ENCODE results near the gene ARMC6.

Gene ARMC6

DNA sequence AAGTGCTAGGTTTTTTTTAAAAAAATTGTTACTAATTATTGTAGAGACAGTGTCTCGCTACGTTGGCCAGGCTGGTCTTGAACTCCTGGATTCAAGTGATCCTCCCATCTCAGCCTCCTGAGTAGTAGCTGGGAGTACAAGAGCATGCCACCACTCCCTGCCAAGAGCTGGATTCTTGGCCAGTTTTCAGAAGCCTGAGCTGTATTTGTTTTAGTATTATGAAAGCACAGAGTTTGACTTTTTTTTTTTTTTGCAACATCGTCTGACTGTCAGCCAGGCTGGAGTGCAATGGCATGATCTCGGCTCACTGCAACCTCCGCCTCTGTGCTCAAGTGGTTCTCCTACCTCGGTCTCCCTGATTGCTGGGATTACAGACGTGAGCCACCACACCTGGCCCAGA, 7.0 kb downstream of the ARMC6 start:
- Histone ChIP-seq H3K27me3 (ENCODE audit: low read length) (no peaks in the 10 kb centered on the region), H3K79me2 (ENCODE audit: insufficient read depth, low read length) (peaks cover 73% of the 10 kb centered on the region), H3K27ac (ENCODE audit: low read depth, low read length) (0 out of 2 replicates have a peak overlapping the region, but pooled peaks have one; percentile 33), H3K9me2 (replicated peaks; ENCODE audit: insufficient read depth, low read length) (no peaks in the 10 kb centered on the region), H3K9ac (ENCODE audit: low read length) (no peak overlapping the region), H3F3A (ENCODE audit: insufficient read depth) (peaks cover 5% of the 10 kb centered on the region), H3K4me2 (ENCODE audit: low read depth, low read length, poor library complexity, severe bottlenecking) (no peak overlapping the region), H4K20me1 (ENCODE audit: low read depth, low read length) (no peaks in the 10 kb centered on the region), H2AFZ (ENCODE audit: low read depth, low read length, severe bottlenecking) (no peak overlapping the region), H3K36me3 (ENCODE audit: low read length) (peaks cover 9% of the 10 kb centered on the region), H3K4me3 (ENCODE audit: insufficient read depth, low read length, poor library complexity, severe bottlenecking) (no peak overlapping the region), H3K9me3 (ENCODE audit: insufficient read depth, low read length) (no peaks in the 10 kb centered on the region)
- TF ChIP-seq, protein P1, sequence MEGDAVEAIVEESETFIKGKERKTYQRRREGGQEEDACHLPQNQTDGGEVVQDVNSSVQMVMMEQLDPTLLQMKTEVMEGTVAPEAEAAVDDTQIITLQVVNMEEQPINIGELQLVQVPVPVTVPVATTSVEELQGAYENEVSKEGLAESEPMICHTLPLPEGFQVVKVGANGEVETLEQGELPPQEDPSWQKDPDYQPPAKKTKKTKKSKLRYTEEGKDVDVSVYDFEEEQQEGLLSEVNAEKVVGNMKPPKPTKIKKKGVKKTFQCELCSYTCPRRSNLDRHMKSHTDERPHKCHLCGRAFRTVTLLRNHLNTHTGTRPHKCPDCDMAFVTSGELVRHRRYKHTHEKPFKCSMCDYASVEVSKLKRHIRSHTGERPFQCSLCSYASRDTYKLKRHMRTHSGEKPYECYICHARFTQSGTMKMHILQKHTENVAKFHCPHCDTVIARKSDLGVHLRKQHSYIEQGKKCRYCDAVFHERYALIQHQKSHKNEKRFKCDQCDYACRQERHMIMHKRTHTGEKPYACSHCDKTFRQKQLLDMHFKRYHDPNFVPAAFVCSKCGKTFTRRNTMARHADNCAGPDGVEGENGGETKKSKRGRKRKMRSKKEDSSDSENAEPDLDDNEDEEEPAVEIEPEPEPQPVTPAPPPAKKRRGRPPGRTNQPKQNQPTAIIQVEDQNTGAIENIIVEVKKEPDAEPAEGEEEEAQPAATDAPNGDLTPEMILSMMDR (IDR thresholded peaks at IDR 0.05; ENCODE audit: insufficient read depth, low read length, poor library complexity, severe bottlenecking) = no peak
- no peak for TF ChIP-seq EZH2phosphoT487 (conservative IDR thresholded peaks at IDR 0.05; ENCODE audit: low read length)

- peaks cover 5% of the 10 kb centered on the region for H3F3A ChIP-seq (ENCODE audit: insufficient read depth)
- no peak overlapping the region for H3K27ac ChIP-seq (ENCODE audit: low read depth, low read length)
- no peak overlapping the region for H3K9ac ChIP-seq (ENCODE audit: low read length)
- no peaks in the 10 kb centered on the region for H3K27me3 ChIP-seq (ENCODE audit: low read length)
- peaks cover 8% of the 10 kb centered on the region for H3K36me3 ChIP-seq (ENCODE audit: low read length)
- no peaks in the 10 kb centered on the region for H3K9me2 ChIP-seq (replicated peaks; ENCODE audit: insufficient read depth, low read length)
- H2AFZ ChIP-seq (ENCODE audit: low read depth, low read length, severe bottlenecking) = no peak overlapping the region
- H3K9me3 ChIP-seq (ENCODE audit: insufficient read depth, low read length) = no peaks in the 10 kb centered on the region
- peaks cover 49% of the 10 kb centered on the region for H3K79me2 ChIP-seq (ENCODE audit: insufficient read depth, low read length)
- TF ChIP-seq, protein P1 (IDR thresholded peaks at IDR 0.05; ENCODE audit: insufficient read depth, low read length, poor library complexity, severe bottlenecking) = no peak
- TF ChIP-seq EZH2phosphoT487 (conservative IDR thresholded peaks at IDR 0.05; ENCODE audit: low read length) = no peak
- no peak overlapping the region for H3K4me2 ChIP-seq (ENCODE audit: low read depth, low read length, poor library complexity, severe bottlenecking)
- H3K4me3 ChIP-seq (ENCODE audit: insufficient read depth, low read length, poor library complexity, severe bottlenecking) = no peak overlapping the region
- H4K20me1 ChIP-seq (ENCODE audit: low read depth, low read length) = no peaks in the 10 kb centered on the region
These were observed 9.4 kb downstream of the ARMC6 start for GRCh38 chr19:19042732-19043280.

DNA sequence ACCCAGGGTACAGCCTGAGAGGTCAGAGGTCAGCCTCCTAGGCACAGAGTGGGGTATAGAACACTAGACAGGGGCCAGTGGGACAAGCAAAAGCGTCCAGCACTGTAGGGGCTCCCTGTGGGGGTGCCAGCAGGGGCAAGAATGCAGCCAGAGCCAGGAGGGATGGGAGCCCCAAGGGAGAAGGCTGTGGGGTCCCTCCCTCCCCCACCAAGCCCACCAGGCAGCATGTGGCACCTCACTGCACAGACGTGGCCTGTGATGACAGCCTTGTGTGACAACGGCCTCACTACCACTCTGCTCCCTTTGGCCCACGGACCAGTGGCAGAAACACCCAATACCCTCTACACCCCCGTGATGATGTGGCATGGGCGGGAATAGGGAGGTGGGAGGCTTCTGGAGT, 10.1 kb downstream of the ARMC6 start:
- Histone ChIP-seq H3K4me3 (ENCODE audit: insufficient read depth, low read length, poor library complexity, severe bottlenecking) (no peak overlapping the region), H3K9ac (ENCODE audit: low read length) (no peak overlapping the region), H3F3A (ENCODE audit: insufficient read depth) (peaks cover 5% of the 10 kb centered on the region), H2AFZ (ENCODE audit: low read depth, low read length, severe bottlenecking) (no peak overlapping the region), H4K20me1 (ENCODE audit: low read depth, low read length) (no peaks in the 10 kb centered on the region), H3K27me3 (ENCODE audit: low read length) (no peaks in the 10 kb centered on the region), H3K36me3 (ENCODE audit: low read length) (peaks cover 6% of the 10 kb centered on the region; the same call in 1 of the 2 replicates), H3K79me2 (ENCODE audit: insufficient read depth, low read length) (peaks cover 42% of the 10 kb centered on the region), H3K4me2 (ENCODE audit: low read depth, low read length, poor library complexity, severe bottlenecking) (no peak overlapping the region), H3K9me3 (ENCODE audit: insufficient read depth, low read length) (no peaks in the 10 kb centered on the region), H3K27ac (ENCODE audit: low read depth, low read length) (no peak overlapping the region), H3K9me2 (replicated peaks; ENCODE audit: insufficient read depth, low read length) (no peaks in the 10 kb centered on the region)
- no peak for TF ChIP-seq EZH2phosphoT487 (conservative IDR thresholded peaks at IDR 0.05; ENCODE audit: low read length)

GRCh38 chr19:19043881-19044280, 10.5 kb downstream of the ARMC6 start:
- Histone ChIP-seq H3K79me2 (ENCODE audit: insufficient read depth, low read length) (peaks cover 38% of the 10 kb centered on the region), H3K4me3 (ENCODE audit: insufficient read depth, low read length, poor library complexity, severe bottlenecking) (no peak overlapping the region), H3K9me3 (ENCODE audit: insufficient read depth, low read length) (no peaks in the 10 kb centered on the region), H4K20me1 (ENCODE audit: low read depth, low read length) (no peaks in the 10 kb centered on the region), H3K36me3 (ENCODE audit: low read length) (peaks cover 6% of the 10 kb centered on the region; the same call in 1 of the 2 replicates), H3K27me3 (ENCODE audit: low read length) (no peaks in the 10 kb centered on the region), H2AFZ (ENCODE audit: low read depth, low read length, severe bottlenecking) (no peak overlapping the region), H3K27ac (ENCODE audit: low read depth, low read length) (no peak overlapping the region), H3K9ac (ENCODE audit: low read length) (no peak overlapping the region), H3K9me2 (replicated peaks; ENCODE audit: insufficient read depth, low read length) (no peaks in the 10 kb centered on the region), H3F3A (ENCODE audit: insufficient read depth) (peaks cover 5% of the 10 kb centered on the region), H3K4me2 (ENCODE audit: low read depth, low read length, poor library complexity, severe bottlenecking) (no peak overlapping the region)
- TF ChIP-seq, protein P1 (IDR thresholded peaks at IDR 0.05; ENCODE audit: insufficient read depth, low read length, poor library complexity, severe bottlenecking) = no peak
- TF ChIP-seq EZH2phosphoT487 (conservative IDR thresholded peaks at IDR 0.05; ENCODE audit: low read length) = no peak

Measured in SU-DHL-6 (cell line).